Endothelial cell of umbilical vein (primary cell): ENCODE measurements around the gene ASS1.

Experiments used
- CTCF ChIP-seq, 2 donors: IDR thresholded peaks; 1 replicate in 1 of 2; 2 replicates in 1 of 2; pipeline ENCODE4 v1.5.1; 2011; ENCODE audit warnings: low read length in 2 of 2, mild to moderate bottlenecking in 2 of 2, moderate library complexity in 2 of 2, control low read depth in 1 of 2, inconsistent platforms in 1 of 2, low read depth in 1 of 2; ENCODE audit not compliant: insufficient read depth in 1 of 2; ENCODE audit errors: extremely low read depth in 1 of 2
- EZH2 ChIP-seq: IDR thresholded peaks from 2 replicates; pipeline ENCODE4 v1.6.1; 2012; ENCODE audit warnings: borderline replicate concordance, low read depth, mild to moderate bottlenecking, moderate library complexity, low read length, inconsistent platforms; ENCODE audit not compliant: severe bottlenecking
- FOS ChIP-seq: IDR thresholded peaks from 2 replicates; pipeline ENCODE4 v1.6.1; 2011; ENCODE audit warnings: mild to moderate bottlenecking, low read length, moderate library complexity, borderline replicate concordance; ENCODE audit not compliant: insufficient read depth
- GATA2 ChIP-seq: IDR thresholded peaks from 2 replicates; pipeline ENCODE4 v1.7.0; 2011; ENCODE audit warnings: low read depth, mild to moderate bottlenecking, moderate library complexity, mixed read lengths, low read length; ENCODE audit not compliant: insufficient read length, insufficient read depth
- JUN ChIP-seq: IDR thresholded peaks from 2 replicates; pipeline ENCODE4 v1.6.1; 2011; ENCODE audit warnings: borderline replicate concordance, low read depth; ENCODE audit not compliant: insufficient read length, insufficient read depth
- MYC ChIP-seq: IDR thresholded peaks from one replicate; pipeline ENCODE4 v1.6.1; 2011; ENCODE audit warnings: mild to moderate bottlenecking, low read depth, low read length
- POLR2A ChIP-seq: IDR thresholded peaks from 2 replicates; pipeline ENCODE4 v1.6.1; 2012; ENCODE audit warnings: low read depth, mild to moderate bottlenecking, control low read depth, low read length
- POLR2AphosphoS5 ChIP-seq: IDR thresholded peaks from 2 replicates; pipeline ENCODE4 v1.6.1; 2012; ENCODE audit warnings: low read depth, mild to moderate bottlenecking, control low read depth, low read length, moderate library complexity; ENCODE audit not compliant: insufficient read depth
- TF ChIP-seq, protein P1 (sequence below): IDR thresholded peaks from 2 replicates; pipeline ENCODE4 v1.6.1; 2011; ENCODE audit not compliant: insufficient read depth, insufficient read length

DNA sequence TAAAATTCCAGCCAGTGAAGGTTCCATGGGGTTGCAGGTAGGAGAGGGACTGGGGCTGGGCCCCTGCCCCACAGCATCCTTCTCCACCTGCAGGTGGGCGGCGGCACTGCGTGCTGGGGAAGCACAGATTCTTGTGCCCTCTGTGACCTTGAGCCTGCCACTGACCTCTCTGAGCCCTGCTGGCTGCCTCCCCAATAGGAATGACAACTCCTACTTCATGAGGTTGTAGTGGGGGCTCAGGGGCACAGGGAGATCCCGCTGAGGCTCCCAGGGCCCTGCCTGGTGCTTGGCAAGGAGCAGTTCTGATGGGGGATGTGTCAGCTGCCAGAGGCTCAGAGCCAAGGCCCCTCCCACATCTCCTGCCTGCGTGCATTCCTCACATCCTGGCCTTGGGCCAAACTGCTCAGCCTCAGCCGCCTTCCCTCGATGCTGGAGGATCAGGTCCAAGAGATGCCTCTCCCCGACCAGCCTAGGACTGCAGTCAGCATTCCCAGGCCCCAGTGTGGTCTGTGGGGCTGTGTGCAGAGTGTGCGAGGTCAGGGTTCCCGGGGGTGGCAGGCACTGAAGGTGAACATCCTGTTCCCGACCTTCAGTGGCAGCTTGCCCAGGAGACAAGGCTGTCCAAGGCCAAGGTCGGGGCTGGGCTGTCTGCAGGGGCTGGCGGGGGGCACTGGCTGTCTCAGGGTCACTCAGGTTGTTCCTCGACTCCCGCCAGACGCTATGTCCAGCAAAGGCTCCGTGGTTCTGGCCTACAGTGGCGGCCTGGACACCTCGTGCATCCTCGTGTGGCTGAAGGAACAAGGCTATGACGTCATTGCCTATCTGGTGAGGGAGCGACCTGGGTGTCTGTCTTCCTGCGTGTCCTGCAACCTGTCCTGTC lies 7.0 kb downstream of the ASS1 start:
- TF ChIP-seq CTCF (IDR thresholded peaks at IDR 0.05; ENCODE audit: extremely low read depth in 1 of 2, insufficient read depth in 1 of 2, low read depth in 1 of 2, low read length in 2 of 2) (peak; percentile 58 to 74), POLR2AphosphoS5 (peak; percentile 58), EZH2 (no peak), POLR2A (no peak), MYC (no peak), JUN (no peak), GATA2 (no peak), FOS (no peak)
- TF ChIP-seq, protein P1, sequence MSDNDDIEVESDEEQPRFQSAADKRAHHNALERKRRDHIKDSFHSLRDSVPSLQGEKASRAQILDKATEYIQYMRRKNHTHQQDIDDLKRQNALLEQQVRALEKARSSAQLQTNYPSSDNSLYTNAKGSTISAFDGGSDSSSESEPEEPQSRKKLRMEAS = no peak
